Measurements from ENCODE around the gene CALCA.

The CALCA gene

GRCh38 chr11:14924318-14924717 lies 47.8 kb downstream of the CALCA start:
- H3K27me3 ChIP-seq (ENCODE audit: low read depth, low read length) = peaks cover 9% of the 10 kb centered on the region; the same call in 1 of the 2 replicates
- no peak for TF ChIP-seq EZH2phosphoT487 (IDR thresholded peaks at IDR 0.05; ENCODE audit: low read depth)
- TF ChIP-seq CTCF (IDR thresholded peaks at IDR 0.05; ENCODE audit: low read depth, low read length) = no peak
- H3K9me3 ChIP-seq (ENCODE audit: insufficient read depth, low read length) = no peaks in the 10 kb centered on the region

More at GRCh38 chr11:14924318-14924717, 47.8 kb downstream of the CALCA start:
- Histone ChIP-seq H3K27ac (ENCODE audit: low read length) (no peak overlapping the region), H2AFZ (ENCODE audit: low read depth, low read length) (no peak overlapping the region), H3K4me2 (ENCODE audit: low read length) (no peak overlapping the region), H3K79me2 (ENCODE audit: low read length) (no peaks in the 10 kb centered on the region), H4K20me1 (ENCODE audit: insufficient read depth, low read length) (no peaks in the 10 kb centered on the region; the same call in 1 of the 2 replicates), H3K9ac (ENCODE audit: low read length) (no peak overlapping the region), H3K4me1 (ENCODE audit: low read length) (no peaks in the 10 kb centered on the region), H3K4me3 (ENCODE audit: low read length) (no peak overlapping the region), H3K36me3 (replicated peaks; ENCODE audit: low read depth, low read length) (no peaks in the 10 kb centered on the region)
